ENCODE results near the gene RIPPLY3.

RIPPLY3 gene

GRCh38 chr21:37061926-37062592 lies 55.6 kb downstream of the RIPPLY3 start:
- ATAC-seq: no peak
- DNase-seq: no peak

GRCh38 chr21:37062593-37062935 lies 56.1 kb downstream of the RIPPLY3 start:
- no peak for DNase-seq

GRCh38 chr21:37063433-37063832 lies 56.9 kb downstream of the RIPPLY3 start:
- ATAC-seq (no peak), DNase-seq (no peak)

More at GRCh38 chr21:37062593-37062935, 56.1 kb downstream of the RIPPLY3 start:
- ATAC-seq: no peak

GRCh38 chr21:37064841-37065240 lies 58.3 kb downstream of the RIPPLY3 start:
- DNase-seq: no peak
- ATAC-seq: no peak

- DNase-seq: no peak
- no peak for ATAC-seq
Observed at GRCh38 chr21:37065561-37066177, 59.2 kb downstream of the RIPPLY3 start.
